Measurements from ENCODE around the gene MYO5A.

GRCh38 chr15:52427804-52428203 lies 100.9 kb downstream of the MYO5A start:
- TF ChIP-seq CTCF (optimal IDR thresholded peaks at IDR 0.05 in 1 of 3, IDR thresholded peaks at IDR 0.05 in 1 of 3, conservative IDR thresholded peaks at IDR 0.05 in 1 of 3; ENCODE audit: extremely low read depth in 1 of 3, insufficient read depth in 2 of 3, low read length in 3 of 3) (no peak), EZH2 (IDR thresholded peaks at IDR 0.05; ENCODE audit: low read length) (no peak)
